ENCODE results near the gene SPNS3. TPM values are rescaled to one million over a fixed set of nuclear protein-coding genes. Genes with fewer than 3 reads are reported as not detected.
A peak's percentile ranks its signal among the peaks of the same experiment; 100 is the strongest.

The SPNS3 gene
- total RNA-seq, 1 donor from 2014 or later = 0.18 TPM

- Mint-ChIP-seq H3K36me3 (ENCODE audit: low read depth, unreplicated experiment) (peaks cover 30% of the 10 kb centered on the region), H3K27ac (ENCODE audit: unreplicated experiment) (peak overlapping the region; percentile 92), H3K4me3 (ENCODE audit: unreplicated experiment) (no peak overlapping the region), H3K9me3 (ENCODE audit: unreplicated experiment) (no peaks in the 10 kb centered on the region), H3K27me3 (ENCODE audit: unreplicated experiment) (peaks cover 13% of the 10 kb centered on the region), H3K4me1 (ENCODE audit: unreplicated experiment) (peaks cover 53% of the 10 kb centered on the region)
- TF ChIP-seq CTCF (IDR thresholded peaks at IDR 0.05; ENCODE audit: unreplicated experiment) = no peak
- DNase-seq (ENCODE audit: low spot score) = no peak
Measured at GRCh38 chr17:4518901-4519300, 85.2 kb downstream of the SPNS3 start.

- Mint-ChIP-seq H3K9me3 (ENCODE audit: unreplicated experiment) (no peaks in the 10 kb centered on the region), H3K27me3 (ENCODE audit: unreplicated experiment) (peaks cover 9% of the 10 kb centered on the region), H3K4me1 (ENCODE audit: unreplicated experiment) (peaks cover 53% of the 10 kb centered on the region), H3K27ac (ENCODE audit: unreplicated experiment) (peak overlapping the region; percentile 85), H3K36me3 (ENCODE audit: low read depth, unreplicated experiment) (peaks cover 35% of the 10 kb centered on the region), H3K4me3 (ENCODE audit: unreplicated experiment) (no peak overlapping the region)
- TF ChIP-seq CTCF (IDR thresholded peaks at IDR 0.05; ENCODE audit: unreplicated experiment) = no peak
- DNase-seq (ENCODE audit: low spot score) = no peak
Measured at GRCh38 chr17:4519361-4519788, 85.6 kb downstream of the SPNS3 start.

GRCh38 chr17:4520060-4520893 lies 86.5 kb downstream of the SPNS3 start:
- Mint-ChIP-seq H3K4me1 (ENCODE audit: unreplicated experiment) (peaks cover 53% of the 10 kb centered on the region), H3K9me3 (ENCODE audit: unreplicated experiment) (no peaks in the 10 kb centered on the region), H3K4me3 (ENCODE audit: unreplicated experiment) (no peak overlapping the region), H3K36me3 (ENCODE audit: low read depth, unreplicated experiment) (peaks cover 36% of the 10 kb centered on the region), H3K27me3 (ENCODE audit: unreplicated experiment) (peaks cover 6% of the 10 kb centered on the region), H3K27ac (ENCODE audit: unreplicated experiment) (peak overlapping the region; percentile 80)
- TF ChIP-seq CTCF (IDR thresholded peaks at IDR 0.05; ENCODE audit: unreplicated experiment) = no peak
- no peak for DNase-seq (ENCODE audit: low spot score)

GRCh38 chr17:4520894-4521600 lies 87.3 kb downstream of the SPNS3 start:
- Mint-ChIP-seq H3K9me3 (ENCODE audit: unreplicated experiment) (no peaks in the 10 kb centered on the region), H3K4me1 (ENCODE audit: unreplicated experiment) (peaks cover 58% of the 10 kb centered on the region), H3K27me3 (ENCODE audit: unreplicated experiment) (peaks cover 7% of the 10 kb centered on the region), H3K36me3 (ENCODE audit: low read depth, unreplicated experiment) (peaks cover 44% of the 10 kb centered on the region), H3K4me3 (ENCODE audit: unreplicated experiment) (peak overlapping the region; percentile 23), H3K27ac (ENCODE audit: unreplicated experiment) (no peak overlapping the region)
- no peak for DNase-seq (ENCODE audit: low spot score)
- TF ChIP-seq CTCF (IDR thresholded peaks at IDR 0.05; ENCODE audit: unreplicated experiment) = no peak

GRCh38 chr17:4522661-4523060 lies 88.9 kb downstream of the SPNS3 start:
- TF ChIP-seq CTCF (IDR thresholded peaks at IDR 0.05; ENCODE audit: unreplicated experiment) = no peak
- peaks cover 65% of the 10 kb centered on the region for H3K4me1 Mint-ChIP-seq (ENCODE audit: unreplicated experiment)
- no peak overlapping the region for H3K27ac Mint-ChIP-seq (ENCODE audit: unreplicated experiment)
- no peaks in the 10 kb centered on the region for H3K9me3 Mint-ChIP-seq (ENCODE audit: unreplicated experiment)
- no peak for DNase-seq (ENCODE audit: low spot score)
- peaks cover 8% of the 10 kb centered on the region for H3K27me3 Mint-ChIP-seq (ENCODE audit: unreplicated experiment)
- H3K4me3 Mint-ChIP-seq (ENCODE audit: unreplicated experiment) = peak overlapping the region; percentile 54
- peaks cover 57% of the 10 kb centered on the region for H3K36me3 Mint-ChIP-seq (ENCODE audit: low read depth, unreplicated experiment)
